Panc1 (cell line): ENCODE data around the gene KRTAP5-1.

Source experiments
- POLR2AphosphoS5 ChIP-seq: IDR thresholded peaks from 2 replicates; pipeline ENCODE4 v1.6.1; 2012; ENCODE audit warnings: mild to moderate bottlenecking, low read depth, low read length, moderate library complexity
- SIN3A ChIP-seq: IDR thresholded peaks from 2 replicates; pipeline ENCODE4 v1.6.1; 2012; ENCODE audit warnings: low read depth, mild to moderate bottlenecking, low read length, moderate library complexity, borderline replicate concordance; ENCODE audit not compliant: insufficient read depth
- TCF7L2 ChIP-seq: IDR thresholded peaks from 2 replicates; pipeline ENCODE4 v1.6.1; 2011; ENCODE audit warnings: mild to moderate bottlenecking, low read depth, low read length, inconsistent platforms
- TF ChIP-seq, protein P1 (sequence below): fragments of 450-650 bp; IDR thresholded peaks from 2 replicates; pipeline ENCODE4 v1.5.1; 2017; ENCODE audit warnings: mild to moderate bottlenecking

- TF ChIP-seq, protein P1, sequence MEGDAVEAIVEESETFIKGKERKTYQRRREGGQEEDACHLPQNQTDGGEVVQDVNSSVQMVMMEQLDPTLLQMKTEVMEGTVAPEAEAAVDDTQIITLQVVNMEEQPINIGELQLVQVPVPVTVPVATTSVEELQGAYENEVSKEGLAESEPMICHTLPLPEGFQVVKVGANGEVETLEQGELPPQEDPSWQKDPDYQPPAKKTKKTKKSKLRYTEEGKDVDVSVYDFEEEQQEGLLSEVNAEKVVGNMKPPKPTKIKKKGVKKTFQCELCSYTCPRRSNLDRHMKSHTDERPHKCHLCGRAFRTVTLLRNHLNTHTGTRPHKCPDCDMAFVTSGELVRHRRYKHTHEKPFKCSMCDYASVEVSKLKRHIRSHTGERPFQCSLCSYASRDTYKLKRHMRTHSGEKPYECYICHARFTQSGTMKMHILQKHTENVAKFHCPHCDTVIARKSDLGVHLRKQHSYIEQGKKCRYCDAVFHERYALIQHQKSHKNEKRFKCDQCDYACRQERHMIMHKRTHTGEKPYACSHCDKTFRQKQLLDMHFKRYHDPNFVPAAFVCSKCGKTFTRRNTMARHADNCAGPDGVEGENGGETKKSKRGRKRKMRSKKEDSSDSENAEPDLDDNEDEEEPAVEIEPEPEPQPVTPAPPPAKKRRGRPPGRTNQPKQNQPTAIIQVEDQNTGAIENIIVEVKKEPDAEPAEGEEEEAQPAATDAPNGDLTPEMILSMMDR, result no peak
- TF ChIP-seq POLR2AphosphoS5 (no peak), TCF7L2 (no peak), SIN3A (no peak)
Measured at GRCh38 chr11:1630271-1630670, 45.2 kb upstream of the KRTAP5-1 start.
